KOPT-K1 (cell line): ENCODE data around the gene NSMF.
"Not testable (repeated sequence)": the region's sequence is repeated elsewhere in the genome, so short reads cannot be mapped to it uniquely, and the experiment has no call there.

Experiments used
- H3K27ac ChIP-seq: fragments of 200-600 bp; sonication (generic); 2 replicates; pipeline ENCODE4 v1.5.1; 2016; ENCODE audit warnings: antibody characterized with exemption, mild to moderate bottlenecking, low read depth, low read length; ENCODE audit not compliant: poor library complexity, severe bottlenecking
- H3K36me3 ChIP-seq: fragments of 200-600 bp; sonication (generic); 2 replicates; pipeline ENCODE4 v1.5.1; 2017; ENCODE audit warnings: antibody characterized with exemption, mild to moderate bottlenecking, low read length, moderate library complexity; ENCODE audit not compliant: insufficient read depth
- H3K9me3 ChIP-seq: fragments of 200-600 bp; sonication (generic); 2 replicates; pipeline ENCODE4 v1.5.1; 2017; ENCODE audit warnings: antibody characterized with exemption, low read length, mild to moderate bottlenecking; ENCODE audit not compliant: insufficient read depth, poor library complexity, severe bottlenecking

NSMF gene

DNA sequence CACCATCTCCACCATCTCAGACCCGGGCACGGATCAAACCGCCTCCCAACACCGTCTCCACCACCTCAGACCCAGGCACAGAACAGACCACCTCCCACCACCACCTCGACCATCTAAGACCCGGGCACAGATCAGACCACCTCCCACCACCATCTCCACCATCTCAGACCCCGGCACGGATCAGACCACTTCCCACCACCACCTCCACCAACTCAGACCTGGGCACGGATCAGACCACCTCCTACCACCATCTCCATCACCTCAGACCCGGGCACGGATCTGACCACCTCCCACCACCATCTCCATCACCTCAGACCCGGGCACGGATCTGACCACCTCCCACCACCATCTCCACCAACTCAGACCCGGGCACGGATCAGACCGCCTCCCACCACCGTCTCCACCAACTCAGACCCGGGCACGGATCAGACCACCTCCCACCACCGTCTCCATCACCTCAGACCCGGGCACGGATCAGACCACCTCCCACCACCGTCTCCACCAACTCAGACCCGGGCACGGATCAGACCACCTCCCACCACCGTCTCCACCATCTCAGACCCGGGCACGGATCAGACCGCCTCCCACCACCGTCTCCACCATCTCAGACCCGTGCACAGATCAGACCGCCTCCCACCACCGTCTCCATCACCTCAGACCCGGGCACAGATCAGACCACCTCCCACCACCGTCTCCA, 7.4 kb upstream of the NSMF start:
- H3K9me3 ChIP-seq, H3K27ac ChIP-seq, H3K36me3 ChIP-seq: not testable (repeated sequence)

DNA sequence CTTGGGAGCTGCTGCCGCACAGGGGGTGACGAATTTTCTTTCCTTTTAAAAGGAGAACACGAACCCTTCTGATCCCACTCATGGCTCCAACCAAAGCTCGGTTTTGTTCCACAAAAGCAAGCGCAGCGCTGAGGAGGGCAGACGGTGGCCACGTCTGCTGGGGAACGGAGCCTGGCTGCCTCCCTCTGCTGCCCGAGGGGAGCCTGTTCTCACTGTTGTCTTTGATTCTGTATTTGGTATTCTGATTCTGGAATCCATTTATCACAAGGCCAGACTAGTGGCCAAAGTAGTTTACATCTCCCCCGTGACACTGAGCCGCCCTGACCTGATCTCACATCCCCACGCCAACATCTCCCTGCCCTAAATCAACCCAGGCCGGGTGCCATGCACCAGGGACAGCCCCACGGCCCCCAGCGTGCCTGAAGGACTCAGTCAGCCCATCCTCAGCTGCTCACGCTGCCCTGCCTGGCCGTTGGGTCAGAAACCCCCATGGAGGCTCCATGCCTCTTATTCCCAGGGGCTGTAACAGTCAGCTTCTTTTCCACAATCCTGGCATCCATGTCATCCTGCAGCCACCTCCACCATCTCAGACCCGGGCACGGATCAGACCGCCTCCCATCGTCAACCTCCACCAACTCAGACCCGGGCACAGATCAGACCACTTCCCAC, 6.7 kb upstream of the NSMF start:
- Histone ChIP-seq H3K27ac (no peak overlapping the region), H3K36me3 (no peaks in the 10 kb centered on the region), H3K9me3 (no peaks in the 10 kb centered on the region)

- Histone ChIP-seq H3K36me3 (no peaks in the 10 kb centered on the region), H3K27ac (no peak overlapping the region), H3K9me3 (no peaks in the 10 kb centered on the region)
Measured at GRCh38 chr9:137465000-137465719, 6.0 kb upstream of the NSMF start.

GRCh38 chr9:137464291-137464999, 5.3 kb upstream of the NSMF start:
- Histone ChIP-seq H3K36me3 (no peaks in the 10 kb centered on the region), H3K9me3 (no peaks in the 10 kb centered on the region), H3K27ac (no peak overlapping the region)

DNA sequence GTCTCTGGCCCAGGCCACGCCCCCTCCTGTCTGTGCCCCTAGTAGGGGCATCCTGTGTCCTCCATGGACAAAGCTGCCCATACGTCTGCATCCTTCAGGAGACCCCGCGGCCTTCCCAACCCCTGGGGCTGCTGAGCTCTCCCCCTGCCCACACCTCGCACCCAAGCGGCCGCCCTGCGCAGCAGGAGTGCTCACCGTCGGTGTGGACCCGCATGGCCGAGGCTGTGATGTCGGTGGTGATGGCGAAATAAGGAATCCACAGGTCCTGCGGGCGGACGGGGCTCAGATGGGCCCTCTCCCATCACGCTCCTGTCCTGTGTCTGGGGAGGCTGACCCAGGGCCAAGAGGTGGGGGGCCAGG, 4.8 kb upstream of the NSMF start:
- no peaks in the 10 kb centered on the region for H3K9me3 ChIP-seq
- H3K36me3 ChIP-seq, result no peaks in the 10 kb centered on the region
- H3K27ac ChIP-seq, result no peak overlapping the region

GRCh38 chr9:137462986-137463930, 4.1 kb upstream of the NSMF start:
- H3K9me3 ChIP-seq, result no peaks in the 10 kb centered on the region
- no peaks in the 10 kb centered on the region for H3K36me3 ChIP-seq
- H3K27ac ChIP-seq, result no peak overlapping the region

GRCh38 chr9:137462396-137462985, 3.4 kb upstream of the NSMF start:
- no peak overlapping the region for H3K27ac ChIP-seq
- H3K9me3 ChIP-seq, result no peaks in the 10 kb centered on the region
- no peaks in the 10 kb centered on the region for H3K36me3 ChIP-seq

GRCh38 chr9:137461663-137462395, 2.7 kb upstream of the NSMF start:
- Histone ChIP-seq H3K27ac (no peak overlapping the region), H3K36me3 (no peaks in the 10 kb centered on the region), H3K9me3 (no peaks in the 10 kb centered on the region)

DNA sequence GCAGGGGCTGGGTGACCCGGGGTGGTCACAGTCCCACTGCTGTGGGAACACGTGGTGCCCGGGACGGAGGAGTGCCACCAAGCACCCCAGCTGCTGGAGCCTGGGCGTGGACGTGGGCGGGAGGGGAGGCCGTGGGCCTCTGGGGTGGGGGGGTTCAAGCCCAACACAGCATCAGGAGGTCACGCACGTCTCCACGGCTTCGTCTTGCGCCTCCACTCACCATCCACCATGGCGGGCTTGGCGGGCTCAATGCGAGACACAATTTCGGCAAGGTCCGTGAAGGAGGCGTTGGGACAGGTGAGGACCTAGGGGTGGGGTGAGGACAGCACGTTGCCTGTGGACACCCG, 2.2 kb upstream of the NSMF start:
- Histone ChIP-seq H3K36me3 (no peaks in the 10 kb centered on the region), H3K9me3 (no peaks in the 10 kb centered on the region), H3K27ac (no peak overlapping the region)

DNA sequence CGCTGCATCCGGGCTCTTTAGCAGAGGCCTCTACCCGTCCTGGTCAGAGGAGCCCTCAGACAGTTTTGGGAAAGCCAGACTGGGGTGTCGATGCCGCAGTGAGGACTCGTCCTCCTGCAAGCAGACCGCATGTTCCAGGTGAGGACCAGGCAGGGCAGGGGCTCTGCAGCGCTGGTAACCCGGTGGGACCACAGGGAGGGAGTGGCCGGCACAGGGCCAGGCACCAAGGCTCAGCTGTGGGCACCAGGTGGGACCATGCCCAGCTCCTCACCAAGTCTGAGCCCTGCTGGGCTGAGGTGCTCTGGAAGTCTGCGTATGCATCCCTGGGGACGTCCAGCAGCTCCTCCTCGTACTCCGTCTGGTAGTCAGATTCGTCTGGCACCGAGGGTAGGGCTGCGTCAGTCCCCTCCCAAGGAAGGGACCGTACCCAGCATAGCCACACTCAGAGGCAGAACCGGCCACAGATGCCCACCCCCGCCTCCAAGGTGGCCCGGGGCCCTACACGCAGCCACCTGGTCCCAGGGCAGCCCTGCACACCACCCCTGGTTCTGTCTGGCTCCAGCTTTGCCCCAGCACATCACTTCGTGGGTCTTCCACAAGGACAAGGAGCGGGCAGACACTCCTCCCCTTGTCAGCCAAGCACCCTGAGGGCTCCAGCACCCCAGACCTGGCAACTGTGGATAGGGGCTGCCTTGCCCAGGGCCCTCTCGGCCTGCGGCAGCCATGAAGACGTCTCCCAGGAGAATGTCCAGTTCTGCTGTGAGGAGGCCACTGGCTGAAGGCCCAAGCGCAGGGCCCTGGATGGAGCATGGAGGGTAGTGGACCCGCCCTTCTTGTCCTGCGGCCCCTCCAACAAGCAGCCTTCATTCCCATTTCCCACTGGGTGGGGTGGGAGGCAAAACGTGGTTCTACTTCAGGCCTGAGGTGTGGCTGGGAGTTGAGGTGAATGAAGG, 1.5 kb upstream of the NSMF start:
- H3K9me3 ChIP-seq, result no peaks in the 10 kb centered on the region
- no peak overlapping the region for H3K27ac ChIP-seq
- H3K36me3 ChIP-seq, result no peaks in the 10 kb centered on the region

DNA sequence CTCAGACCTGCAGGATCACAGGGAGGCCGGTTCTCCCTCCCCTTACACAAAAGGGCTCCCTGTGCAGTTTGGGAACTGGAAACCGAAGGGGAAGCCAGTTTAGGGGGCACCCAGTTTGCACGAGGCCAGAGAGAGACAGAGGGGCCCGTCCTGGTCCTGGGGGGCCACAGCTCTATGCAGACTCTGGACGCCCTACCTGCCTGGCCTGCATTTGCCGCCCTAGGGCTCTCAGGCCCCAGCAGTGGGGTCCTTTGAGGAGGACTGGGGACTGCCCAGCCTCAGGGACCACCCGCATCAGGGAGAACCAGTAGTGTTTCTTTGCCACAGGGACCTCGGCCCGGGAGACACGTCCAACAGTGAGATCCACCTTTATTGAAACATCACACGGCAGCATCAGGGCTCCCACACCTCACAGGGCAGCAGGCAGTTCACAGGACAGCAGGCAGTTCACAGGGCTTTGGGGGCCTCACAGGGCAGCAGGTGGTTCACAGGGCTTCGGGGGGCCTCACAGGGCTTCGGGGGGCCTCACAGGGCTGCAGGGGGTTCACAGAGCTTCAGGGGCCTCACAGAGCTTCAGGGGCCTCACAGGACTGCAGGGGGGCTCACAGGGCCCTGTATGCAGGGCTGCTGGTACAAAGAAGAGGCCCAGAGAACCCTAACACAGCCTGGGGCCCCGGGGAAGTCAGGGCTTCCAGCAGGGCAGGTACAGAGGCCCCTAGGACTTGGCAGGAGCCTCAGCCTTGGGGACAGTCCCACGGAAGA, 648 bp upstream of the NSMF start:
- no peaks in the 10 kb centered on the region for H3K36me3 ChIP-seq
- no peak overlapping the region for H3K27ac ChIP-seq
- no peaks in the 10 kb centered on the region for H3K9me3 ChIP-seq
